Heart right ventricle (tissue), 16 donors: ENCODE measurements around the gene BIRC7. TPM values are rescaled to one million over a fixed set of nuclear protein-coding genes. Genes with fewer than 3 reads are reported as not detected.
"Not testable (repeated sequence)": the region's sequence is repeated elsewhere in the genome, so short reads cannot be mapped to it uniquely, and the experiment has no call there.

ENCODE experiments used
- ATAC-seq, 8 donors: fragments of 200-7000 bp; cut with Tn5 transposase; one replicate each; pipeline ENCODE4 v1.9.1; 2020; ENCODE audit warnings: mild to moderate bottlenecking in 8 of 8, moderate library complexity in 8 of 8, moderate number of reproducible peaks in 1 of 8
- DNase-seq, 2 donors: peaks; one replicate each; pipeline ENCODE4 v3.0.0-alpha.2; 2020
- H3K27ac ChIP-seq, 10 donors: fragments of 200-600 bp; sonication (generic) in 2 of 10; one replicate each; pipeline versions ENCODE4 v1.5.0 to v1.8.0; 2020 to 2022; ENCODE audit warnings: mild to moderate bottlenecking in 3 of 10
- H3K27me3 ChIP-seq, 7 donors: fragments of 200-600 bp; one replicate each; pipeline ENCODE4 v1.8.0; 2021 to 2022; ENCODE audit warnings: mild to moderate bottlenecking in 2 of 7
- H3K36me3 ChIP-seq, 9 donors: fragments of 200-600 bp; sonication (generic) in 1 of 9; one replicate each; pipeline versions ENCODE4 v1.5.0 to v1.8.0; 2020 to 2022; ENCODE audit warnings: mild to moderate bottlenecking in 2 of 9
- H3K4me1 ChIP-seq, 9 donors: fragments of 200-600 bp; sonication (generic) in 1 of 9; one replicate each; pipeline versions ENCODE4 v1.5.0 to v1.8.0; 2020 to 2022; ENCODE audit warnings: mild to moderate bottlenecking in 4 of 9
- H3K4me3 ChIP-seq, 10 donors: fragments of 200-600 bp; sonication (generic) in 2 of 10; one replicate each; pipeline versions ENCODE4 v1.5.0 to v1.8.0; 2020 to 2022; ENCODE audit warnings: mild to moderate bottlenecking in 7 of 10, moderate library complexity in 2 of 10
- H3K9me3 ChIP-seq, 11 donors: fragments of 200-600 bp in 10 of 11; sonication (generic) in 2 of 11; one replicate each; pipeline versions ENCODE4 v1.5.0 to v1.8.0; 2013 to 2022; ENCODE audit warnings: mild to moderate bottlenecking in 2 of 11, control low read depth in 1 of 11, moderate library complexity in 1 of 11
- CTCF ChIP-seq, 9 donors: fragments of 200-600 bp; sonication (generic) in 2 of 9; IDR thresholded peaks; one replicate each; pipeline versions ENCODE4 v1.5.0 to v1.8.0; 2021 to 2022; ENCODE audit warnings: antibody characterized with exemption in 9 of 9, mild to moderate bottlenecking in 5 of 9, moderate library complexity in 1 of 9
- WGBS, 2 donors: extraction: QIAGEN DNeasy Blood & Tissue Kit; methylation state at CpG; one replicate each; pipeline ENCODE4 v1.1.7; 2013; ENCODE audit warnings: inconsistent platforms in 1 of 2; 5-methylcytosine and 5-hydroxymethylcytosine counted together
- intact Hi-C, 10 donors: fragments of 100-400 bp; cut with DNase I; formaldehyde crosslinking; loops; one replicate each; pipeline versions ENCODE4 v1.11.1 to v1.14.2; 2022
- polyA plus RNA-seq, 2 donors: library from polyadenylated mRNA; stranded (reverse); fragments of 200-250 nt; gene quantifications; one replicate each; pipeline ENCODE4 v1.2.3, GENCODE V29; 2013
- total RNA-seq, 10 donors: library from RNA; stranded (reverse); fragmentation: NEBNext Ultra II Directional in 3 of 10; extraction: Animal tissue kit (Norgen Biotek cat#: 25700) in 3 of 10; gene quantifications; one replicate each; pipeline versions ENCODE4 v1.2.1 to v1.2.4, GENCODE V29; 2021 to 2023
- donor health status: Arrhythmogenic right ventricular cardiomyopathy.
- donor health status: ischemic (EF 13 %, LVEDD 7.1; RV severe dilation, severe dysfunction).
- donor health status: healthy with polysubstance abuse.
- donor health status: DM: no; HTN: yes; CAD: no.
- donor health status: DM: no; HTN: no; CAD: no.
- donor health status: ischemic (EF 25% LVEDD 6.9; RV normal size, moderate dysfunction).
- donor health status: ischemic (EF 25% LVEDD 5.7; RV mildly dilated, moderate dysfunction).
- donor health status: healthy.
- donor health status: DM: yes; HTN: yes; CAD: no.
- donor health status: Ischemic cardiomyopathy.
- donor health status: ischemic (EF 35%, LVEDD 5.7; RV mildly dilated, moderate dysfunction).
- donor health status: nonischemic (EF 11% LVEDD 7.7; RV severe dilation, severe dysfunction).
- donor health status: DM: yes; HTN: yes; CAD: no.
- donor health status: PGD.
- donor health status: ischemic (EF 29% LVEDD 5.4; RV normal size, mild dysfunction).
- donor health status: nonischemic (EF 23%, LVEDD 6.1; RV moderate dilation, normal function).

The BIRC7 gene
- total and polyA plus RNA-seq, 12 donors = 0.21 to 2.1 (median 0.37) TPM; not detected in 7

GRCh38 chr20:63219866-63220521 is 15.7 kb upstream of the BIRC7 start:
- TF ChIP-seq CTCF (IDR thresholded peaks at IDR 0.05) = no peak
- ATAC-seq = no peak
- Histone ChIP-seq H3K36me3 (no peaks in the 10 kb centered on the region), H3K27me3 (peaks cover 0 to 9% (median 0%) of the 10 kb centered on the region in 7 donors), H3K4me1 (peaks cover 6 to 22% (median 15%) of the 10 kb centered on the region in 9 donors), H3K27ac (no peak overlapping the region), H3K9me3 (no peaks in the 10 kb centered on the region), H3K4me3 (no peak overlapping the region)
- DNase-seq = no peak
- WGBS, 2 donors = 77 to 79% methylated on average over 25 of the region's 25 CpGs
- intact Hi-C loops = loop anchor here in 1 of 10 donors (5.0 kb wide), 1 partner anchor 52 kb away; the partner anchor contains the start of gene ARFGAP1

- no peaks in the 10 kb centered on the region for H3K9me3 ChIP-seq
- peaks cover 0 to 9% (median 0%) of the 10 kb centered on the region in 7 donors for H3K27me3 ChIP-seq
- no peaks in the 10 kb centered on the region for H3K36me3 ChIP-seq
- DNase-seq (no peak), ATAC-seq (no peak)
- H3K4me3 ChIP-seq = no peak overlapping the region
- peaks cover 5 to 20% (median 13%) of the 10 kb centered on the region in 9 donors for H3K4me1 ChIP-seq
- TF ChIP-seq CTCF (IDR thresholded peaks at IDR 0.05) = no peak
- WGBS, 2 donors = 62 to 63% methylated on average over 9 of the region's 9 CpGs
- H3K27ac ChIP-seq = no peak overlapping the region
- intact Hi-C loops = no loop called here
Observed at GRCh38 chr20:63220696-63221399, 14.9 kb upstream of the BIRC7 start.

- WGBS, 2 donors = 67 to 70% methylated on average over 12 of the region's 12 CpGs
- H3K4me3 ChIP-seq, H3K9me3 ChIP-seq, H3K36me3 ChIP-seq, H3K27ac ChIP-seq, intact Hi-C loops, ATAC-seq, H3K27me3 ChIP-seq, DNase-seq: not testable (repeated sequence)
- peaks cover 3 to 18% (median 11%) of the 10 kb centered on the region in 9 donors for H3K4me1 ChIP-seq
Observed at GRCh38 chr20:63221400-63222053, 14.2 kb upstream of the BIRC7 start.

GRCh38 chr20:63222541-63222940 is 13.2 kb upstream of the BIRC7 start:
- Histone ChIP-seq H3K36me3 (no peaks in the 10 kb centered on the region), H3K27me3 (peaks cover 0 to 9% (median 0%) of the 10 kb centered on the region in 7 donors), H3K27ac (no peak overlapping the region), H3K4me3 (no peak overlapping the region), H3K4me1 (peaks cover 0 to 12% (median 6%) of the 10 kb centered on the region in 9 donors), H3K9me3 (no peaks in the 10 kb centered on the region)
- no peak for DNase-seq
- 58 to 67% methylated on average over 7 of the region's 7 CpGs for WGBS, 2 donors
- TF ChIP-seq CTCF (IDR thresholded peaks at IDR 0.05) = no peak
- ATAC-seq = no peak
- intact Hi-C loops = no loop called here
